Ovary (tissue), 3 donors: ENCODE data around the gene ZNF738.

Source experiments
- POLR2A ChIP-seq: fragments of 450-650 bp; IDR thresholded peaks from one replicate; pipeline ENCODE4 v1.6.1; 2017; ENCODE audit warnings: antibody characterized with exemption, mild to moderate bottlenecking, moderate library complexity
- TF ChIP-seq, protein P1 (sequence below), 3 donors: fragments of 450-650 bp in 2 of 3; fragments of 200-600 bp in 1 of 3; IDR thresholded peaks; one replicate each; pipeline versions ENCODE4 v1.5.1 to v1.8.0; 2016 to 2022; ENCODE audit warnings: antibody characterized with exemption in 3 of 3, mild to moderate bottlenecking in 1 of 3
- donor health status: DM: no; HTN: no; CAD: no.

DNA sequence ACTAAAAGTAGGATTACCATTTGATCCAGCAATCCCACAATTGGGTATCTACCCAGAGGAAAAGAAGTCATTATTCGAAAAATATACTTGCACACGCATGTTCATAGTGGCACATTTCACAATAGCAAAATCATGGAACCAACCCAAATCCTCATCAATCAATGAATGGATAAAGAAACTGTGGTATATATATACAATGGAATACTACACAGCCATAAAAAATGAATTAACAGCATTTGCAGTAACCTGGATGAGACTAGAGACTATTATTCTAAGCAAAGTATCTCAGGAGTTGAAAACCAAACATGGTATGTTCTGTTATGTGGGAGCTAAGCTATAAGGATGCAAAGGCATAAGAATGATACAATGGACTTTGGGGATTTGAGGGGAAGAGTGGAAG is 32.6 kb upstream of the ZNF738 start:
- TF ChIP-seq, protein P1, sequence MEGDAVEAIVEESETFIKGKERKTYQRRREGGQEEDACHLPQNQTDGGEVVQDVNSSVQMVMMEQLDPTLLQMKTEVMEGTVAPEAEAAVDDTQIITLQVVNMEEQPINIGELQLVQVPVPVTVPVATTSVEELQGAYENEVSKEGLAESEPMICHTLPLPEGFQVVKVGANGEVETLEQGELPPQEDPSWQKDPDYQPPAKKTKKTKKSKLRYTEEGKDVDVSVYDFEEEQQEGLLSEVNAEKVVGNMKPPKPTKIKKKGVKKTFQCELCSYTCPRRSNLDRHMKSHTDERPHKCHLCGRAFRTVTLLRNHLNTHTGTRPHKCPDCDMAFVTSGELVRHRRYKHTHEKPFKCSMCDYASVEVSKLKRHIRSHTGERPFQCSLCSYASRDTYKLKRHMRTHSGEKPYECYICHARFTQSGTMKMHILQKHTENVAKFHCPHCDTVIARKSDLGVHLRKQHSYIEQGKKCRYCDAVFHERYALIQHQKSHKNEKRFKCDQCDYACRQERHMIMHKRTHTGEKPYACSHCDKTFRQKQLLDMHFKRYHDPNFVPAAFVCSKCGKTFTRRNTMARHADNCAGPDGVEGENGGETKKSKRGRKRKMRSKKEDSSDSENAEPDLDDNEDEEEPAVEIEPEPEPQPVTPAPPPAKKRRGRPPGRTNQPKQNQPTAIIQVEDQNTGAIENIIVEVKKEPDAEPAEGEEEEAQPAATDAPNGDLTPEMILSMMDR (IDR thresholded peaks at IDR 0.05) = no peak
- no peak for TF ChIP-seq POLR2A
